Ovary (tissue), 3 donors: ENCODE measurements around the gene ST6GALNAC4.

Source experiments
- CTCF ChIP-seq, 3 donors: fragments of 450-650 bp in 2 of 3; fragments of 200-600 bp in 1 of 3; IDR thresholded peaks; one replicate each; pipeline versions ENCODE4 v1.5.1 to v1.8.0; 2016 to 2022; ENCODE audit warnings: antibody characterized with exemption in 3 of 3, mild to moderate bottlenecking in 1 of 3
- EP300 ChIP-seq: sonication (generic); formaldehyde crosslinking; IDR thresholded peaks from one replicate; pipeline ENCODE4 v1.6.1; 2017; ENCODE audit warnings: antibody characterized with exemption
- POLR2A ChIP-seq: fragments of 450-650 bp; IDR thresholded peaks from one replicate; pipeline ENCODE4 v1.6.1; 2017; ENCODE audit warnings: antibody characterized with exemption, mild to moderate bottlenecking, moderate library complexity
- donor health status: DM: no; HTN: no; CAD: no.

DNA sequence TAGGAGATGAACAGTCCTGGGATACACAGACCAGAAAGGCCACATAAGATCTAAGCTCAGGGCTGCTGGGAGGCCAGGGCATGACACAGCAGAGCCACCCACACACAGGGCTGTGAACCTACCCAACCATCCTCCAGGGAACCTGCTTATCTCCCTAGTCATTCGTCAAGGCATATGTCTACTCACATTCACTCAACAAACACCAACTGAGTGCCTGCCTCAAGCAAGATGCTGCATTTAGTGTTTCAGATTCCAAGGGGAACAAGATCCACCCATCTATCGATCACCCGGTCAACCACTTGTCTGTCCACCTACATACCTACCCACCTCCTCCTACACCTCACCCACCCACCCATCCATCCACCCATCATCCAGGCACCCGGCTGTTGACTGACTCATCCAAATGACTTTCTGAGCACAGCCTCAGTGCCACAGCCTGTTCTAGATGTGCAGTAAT is 19.0 kb upstream of the ST6GALNAC4 start:
- TF ChIP-seq CTCF (IDR thresholded peaks at IDR 0.05) (no peak), EP300 (no peak), POLR2A (no peak)
